Calu3 (cell line): ENCODE results near the gene GAP43. TPM values are rescaled to one million over a fixed set of nuclear protein-coding genes. Genes with fewer than 3 reads are reported as not detected.
A peak's percentile ranks its signal among the peaks of the same experiment; 100 is the strongest.

ENCODE experiments used
- BruUV-seq: library from RNA; stranded (reverse); fragments of 400-500 nt; replicated peaks from 2 replicates; lab custom pipeline; 2021; lab: Mats Ljungman, UMichigan
- CTCF ChIA-PET: fragments of 300-600 bp; sonication (Branson Sonifier 250); formaldehyde crosslinking; loops from one replicate; lab custom pipeline; 2022; ENCODE audit warnings: antibody characterized with exemption; lab: Charles Lee
- DNase-seq: peaks from one replicate; pipeline ENCODE4 v3.0.0; 2022
- H3K27ac Mint-ChIP-seq: one replicate; pipeline ENCODE4 v1.8.0; 2022; ENCODE audit warnings: mixed read lengths; ENCODE audit not compliant: unreplicated experiment
- H3K27me3 Mint-ChIP-seq: one replicate; pipeline ENCODE4 v1.8.0; 2022; ENCODE audit warnings: mixed read lengths; ENCODE audit not compliant: unreplicated experiment
- H3K36me3 Mint-ChIP-seq: one replicate; pipeline ENCODE4 v1.8.0; 2022; ENCODE audit warnings: mild to moderate bottlenecking, moderate library complexity, mixed read lengths; ENCODE audit not compliant: insufficient read depth, unreplicated experiment
- H3K4me1 Mint-ChIP-seq: one replicate; pipeline ENCODE4 v1.8.0; 2022; ENCODE audit warnings: mild to moderate bottlenecking, low read depth, mixed read lengths; ENCODE audit not compliant: unreplicated experiment
- H3K4me3 Mint-ChIP-seq: one replicate; pipeline ENCODE4 v1.8.0; 2022; ENCODE audit warnings: mild to moderate bottlenecking, low read depth, moderate library complexity, mixed read lengths; ENCODE audit not compliant: unreplicated experiment
- H3K9me3 Mint-ChIP-seq: one replicate; pipeline ENCODE4 v1.8.0; 2022; ENCODE audit warnings: low read depth, mixed read lengths; ENCODE audit not compliant: unreplicated experiment
- intact Hi-C: fragments of 100-400 bp; cut with micrococcal nuclease; formaldehyde crosslinking; loops from one replicate; pipeline ENCODE4 v1.10.0; 2022; ENCODE audit not compliant: unreplicated experiment
- total RNA-seq: library from RNA; stranded (reverse); gene quantifications from 2 replicates; pipeline ENCODE4 v1.2.3, GENCODE V29; 2022
- TF ChIP-seq, protein P1 (sequence below): fragments of 200-600 bp; IDR thresholded peaks from one replicate; pipeline ENCODE4 v1.8.0; 2022; ENCODE audit warnings: antibody characterized with exemption; ENCODE audit not compliant: unreplicated experiment

Gene GAP43
- total RNA-seq, 1 experiment from 2014 or later: not detected

DNA sequence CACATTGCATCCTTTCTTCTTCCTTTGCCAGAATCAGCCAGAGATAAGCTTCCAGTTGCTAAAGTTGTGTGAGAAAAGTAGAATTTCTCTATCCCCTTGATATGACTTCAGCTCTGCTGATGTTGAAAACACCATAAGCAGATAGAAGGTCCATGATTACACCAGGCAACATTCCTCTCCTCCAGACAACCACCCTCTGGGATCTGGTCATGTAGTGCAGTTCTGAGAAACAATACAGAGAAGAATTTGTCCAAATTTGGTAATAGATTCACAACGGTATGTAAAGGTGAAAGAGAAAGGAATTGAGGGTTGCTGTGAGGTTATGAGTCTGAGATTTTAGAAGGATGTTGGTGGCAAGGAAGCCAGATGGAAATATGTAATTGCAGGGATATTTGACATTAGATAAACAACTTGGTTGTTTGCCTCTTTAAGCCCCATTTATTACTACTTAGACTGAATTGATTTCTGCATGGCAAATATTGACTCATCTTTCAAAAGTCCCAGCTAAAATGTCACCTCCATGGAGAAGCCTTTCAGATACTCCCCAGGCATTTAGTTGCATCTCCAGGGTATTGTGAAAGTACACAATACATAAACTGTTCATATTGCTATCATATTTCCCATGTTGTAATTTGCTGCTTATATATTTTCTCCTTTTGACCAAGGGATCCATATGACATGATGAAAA is 134.9 kb downstream of the GAP43 start:
- Mint-ChIP-seq H3K9me3 (peaks cover 4% of the 10 kb centered on the region), H3K4me3 (no peak overlapping the region), H3K27me3 (no peaks in the 10 kb centered on the region), H3K27ac (no peak overlapping the region), H3K36me3 (no peaks in the 10 kb centered on the region), H3K4me1 (peaks cover 9% of the 10 kb centered on the region)
- no TSS peak for BruUV-seq
- intact Hi-C loops: no loop called here
- TF ChIP-seq, protein P1, sequence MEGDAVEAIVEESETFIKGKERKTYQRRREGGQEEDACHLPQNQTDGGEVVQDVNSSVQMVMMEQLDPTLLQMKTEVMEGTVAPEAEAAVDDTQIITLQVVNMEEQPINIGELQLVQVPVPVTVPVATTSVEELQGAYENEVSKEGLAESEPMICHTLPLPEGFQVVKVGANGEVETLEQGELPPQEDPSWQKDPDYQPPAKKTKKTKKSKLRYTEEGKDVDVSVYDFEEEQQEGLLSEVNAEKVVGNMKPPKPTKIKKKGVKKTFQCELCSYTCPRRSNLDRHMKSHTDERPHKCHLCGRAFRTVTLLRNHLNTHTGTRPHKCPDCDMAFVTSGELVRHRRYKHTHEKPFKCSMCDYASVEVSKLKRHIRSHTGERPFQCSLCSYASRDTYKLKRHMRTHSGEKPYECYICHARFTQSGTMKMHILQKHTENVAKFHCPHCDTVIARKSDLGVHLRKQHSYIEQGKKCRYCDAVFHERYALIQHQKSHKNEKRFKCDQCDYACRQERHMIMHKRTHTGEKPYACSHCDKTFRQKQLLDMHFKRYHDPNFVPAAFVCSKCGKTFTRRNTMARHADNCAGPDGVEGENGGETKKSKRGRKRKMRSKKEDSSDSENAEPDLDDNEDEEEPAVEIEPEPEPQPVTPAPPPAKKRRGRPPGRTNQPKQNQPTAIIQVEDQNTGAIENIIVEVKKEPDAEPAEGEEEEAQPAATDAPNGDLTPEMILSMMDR: no peak
- CTCF ChIA-PET: no interaction called here
- no peak for DNase-seq

GRCh38 chr3:115760716-115761115 is 137.4 kb downstream of the GAP43 start:
- Mint-ChIP-seq H3K4me1 (peaks cover 9% of the 10 kb centered on the region), H3K9me3 (no peaks in the 10 kb centered on the region), H3K27ac (no peak overlapping the region), H3K27me3 (no peaks in the 10 kb centered on the region), H3K4me3 (no peak overlapping the region), H3K36me3 (no peaks in the 10 kb centered on the region)
- no TSS peak for BruUV-seq
- intact Hi-C loops: no loop called here
- CTCF ChIA-PET: no interaction called here
- DNase-seq: no peak
- TF ChIP-seq, protein P1: no peak

DNA sequence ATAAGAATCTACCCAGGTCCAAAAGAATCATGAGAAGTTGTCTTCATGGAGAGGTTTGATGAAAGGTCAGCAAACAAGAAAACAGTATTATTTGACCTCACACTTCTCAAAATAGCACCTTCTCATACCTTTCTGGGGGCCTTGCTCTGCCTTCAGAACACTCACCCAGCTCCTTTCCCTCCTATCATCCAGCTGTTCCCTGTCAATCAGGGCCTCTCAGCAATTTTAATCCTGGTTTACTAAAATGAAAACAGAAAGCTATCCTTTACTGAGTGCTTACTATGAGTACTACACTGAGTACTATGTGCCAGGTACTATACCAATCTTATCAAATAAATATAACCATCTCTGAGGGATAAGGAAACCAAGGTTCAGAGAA is 138.6 kb downstream of the GAP43 start:
- no peaks in the 10 kb centered on the region for H3K9me3 Mint-ChIP-seq
- CTCF ChIA-PET: no interaction called here
- no peaks in the 10 kb centered on the region for H3K27me3 Mint-ChIP-seq
- intact Hi-C loops: no loop called here
- no peak overlapping the region for H3K27ac Mint-ChIP-seq
- no peak for DNase-seq
- H3K4me1 Mint-ChIP-seq: peaks cover 16% of the 10 kb centered on the region
- H3K36me3 Mint-ChIP-seq: no peaks in the 10 kb centered on the region
- TF ChIP-seq, protein P1: no peak
- BruUV-seq: no TSS peak
- no peak overlapping the region for H3K4me3 Mint-ChIP-seq

DNA sequence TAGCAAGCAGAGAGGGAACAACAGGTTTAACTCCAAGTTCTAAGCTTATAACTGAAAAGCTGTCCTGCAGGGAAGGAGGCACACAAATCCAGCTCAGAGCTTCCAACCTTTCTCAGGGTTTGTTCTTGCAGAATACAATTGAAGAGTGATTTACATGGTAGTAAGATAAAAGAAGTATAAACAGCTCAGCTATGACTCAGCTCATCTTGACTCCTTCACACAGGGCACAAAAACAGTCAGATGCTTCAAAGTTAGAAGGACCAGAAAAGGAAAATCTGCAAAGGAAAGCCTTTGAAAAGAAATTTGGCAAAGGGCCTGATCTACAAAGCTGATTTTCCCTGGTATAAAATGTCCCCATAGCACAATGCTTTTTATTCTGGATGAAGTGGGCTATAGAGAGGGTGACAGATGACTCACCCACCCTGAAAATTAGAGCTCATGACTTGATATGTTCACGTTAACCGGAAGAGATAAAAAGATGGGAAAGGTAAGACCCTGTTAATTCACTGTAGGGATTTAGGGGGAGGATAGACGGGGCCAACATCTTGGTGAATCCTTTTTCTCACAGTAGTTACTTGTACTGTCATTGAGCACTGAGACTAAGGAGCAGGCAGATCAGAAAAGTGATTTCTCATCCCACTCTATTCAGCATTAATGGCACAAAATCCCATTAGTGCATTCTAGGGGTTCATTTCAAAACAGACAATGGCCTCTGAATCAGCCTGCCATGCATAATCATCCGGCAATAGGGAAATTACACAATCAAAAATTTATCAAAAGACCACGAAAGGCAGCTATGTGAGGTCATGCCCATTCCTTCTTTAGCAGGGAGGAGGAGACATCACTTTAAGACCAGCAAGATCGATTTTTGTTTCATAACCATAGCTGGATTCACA is 143.5 kb downstream of the GAP43 start:
- TF ChIP-seq, protein P1: no peak
- no TSS peak for BruUV-seq
- no peak for DNase-seq
- no peak overlapping the region for H3K4me3 Mint-ChIP-seq
- CTCF ChIA-PET: interaction anchor here (0.7 to 1.0 kb wide), 2 partner anchors 9 to 48 kb away, joined by 3 read pairs; no protein-coding TSS in a partner anchor
- no peaks in the 10 kb centered on the region for H3K27me3 Mint-ChIP-seq
- H3K27ac Mint-ChIP-seq: peak overlapping the region; percentile 52
- peaks cover 29% of the 10 kb centered on the region for H3K4me1 Mint-ChIP-seq
- no peaks in the 10 kb centered on the region for H3K36me3 Mint-ChIP-seq
- H3K9me3 Mint-ChIP-seq: no peaks in the 10 kb centered on the region
- intact Hi-C loops: no loop called here
